Measurements from ENCODE around the gene CTNNA2. TPM values are rescaled to one million over a fixed set of nuclear protein-coding genes. Genes with fewer than 3 reads are reported as not detected.

CTNNA2 gene
- total and polyA plus RNA-seq, 2 of the 8 experiments (the other 6 are each of a cell fraction or from before 2014, with no cell fraction given): 3.9 to 9.0 TPM

- H4K20me1 ChIP-seq (replicated peaks in 1 of 2; ENCODE audit: control insufficient read depth in 1 of 2, insufficient read depth in 2 of 2, low read length in 2 of 2): no peaks in the 10 kb centered on the region
- H3K4me3 ChIP-seq (ENCODE audit: extremely low read depth in 1 of 4, insufficient read depth in 2 of 4, low read depth in 3 of 4, low read length in 4 of 4): no peak overlapping the region
- WGBS, 2 experiments (ENCODE audit: extremely low coverage in 1 of 2, insufficient coverage in 1 of 2, insufficient read length in 1 of 2, insufficient replicate concordance in 2 of 2, low coverage in 1 of 2, low lambda C conversion rate in 2 of 2, missing lambda C conversion rate in 1 of 2): 85% methylated on average over 8 of the region's 8 CpGs; no CpG with 5 or more reads in 1 of the 2 experiments
- H3K4ac ChIP-seq (replicated peaks; ENCODE audit: insufficient read length, low read depth, low read length): no peak overlapping the region
- H2BK5ac ChIP-seq (ENCODE audit: low read depth, low read length): no peak overlapping the region
- no peaks in the 10 kb centered on the region for H3K36me3 ChIP-seq (ENCODE audit: control insufficient read depth in 2 of 4, insufficient read depth in 4 of 4, low read length in 3 of 4)
- H3K56ac ChIP-seq (replicated peaks; ENCODE audit: insufficient read length, low read depth, low read length): no peak overlapping the region
- no peak overlapping the region for H3K18ac ChIP-seq (ENCODE audit: extremely low read depth, low read length)
- no peaks in the 10 kb centered on the region for H3K4me1 ChIP-seq (replicated peaks in 1 of 4; ENCODE audit: control insufficient read depth in 3 of 4, insufficient read depth in 4 of 4, low read length in 3 of 4)
- ChIA-PET POLR2A (ENCODE audit: partially characterized antibody) (no interaction called here), CTCF (ENCODE audit: partially characterized antibody) (interaction anchor here (3.2 kb wide), 1 partner anchor 11 kb away, joined by 17 read pairs; no protein-coding TSS in a partner anchor)
- no peak overlapping the region for H3K14ac ChIP-seq (ENCODE audit: insufficient read length)
- H3K9ac ChIP-seq (replicated peaks in 1 of 4; ENCODE audit: extremely low read depth in 1 of 4, low read depth in 3 of 4, low read length in 3 of 4): no peak overlapping the region
- no peaks in the 10 kb centered on the region for H3K79me1 ChIP-seq (ENCODE audit: low read depth, low read length)
- DNase-seq (ENCODE audit: low read depth in 1 of 2, low spot score in 2 of 2) (no peak), FAIRE-seq (no peak)
- no peak overlapping the region for H2BK12ac ChIP-seq (ENCODE audit: low read depth, low read length)
- no peak overlapping the region for H2BK20ac ChIP-seq (ENCODE audit: low read length)
- no peak overlapping the region for H2BK15ac ChIP-seq (ENCODE audit: low read length)
- no peak overlapping the region for H2BK120ac ChIP-seq (replicated peaks; ENCODE audit: low read depth, low read length)
- H3K9me3 ChIP-seq (ENCODE audit: insufficient read depth in 2 of 2, low read depth in 1 of 2, low read length in 1 of 2): no peaks in the 10 kb centered on the region
- H4K91ac ChIP-seq (replicated peaks; ENCODE audit: insufficient read length, low read length): no peak overlapping the region
- H3K27me3 ChIP-seq (replicated peaks in 1 of 4; ENCODE audit: control insufficient read depth in 3 of 4, extremely low read depth in 1 of 4, insufficient read depth in 3 of 4, low read length in 3 of 4): no peaks in the 10 kb centered on the region
- no peaks in the 10 kb centered on the region for H3K79me2 ChIP-seq (ENCODE audit: control insufficient read depth in 1 of 2, insufficient read depth in 2 of 2, low read length in 2 of 2)
- H4K5ac ChIP-seq (ENCODE audit: insufficient read length, low read depth, low read length): no peak overlapping the region
- H3K4me2 ChIP-seq (ENCODE audit: insufficient read depth in 1 of 2, low read depth in 2 of 2, low read length in 2 of 2): no peak overlapping the region
- H3K23me2 ChIP-seq (ENCODE audit: low read depth, low read length): no peaks in the 10 kb centered on the region
- H2AK5ac ChIP-seq (ENCODE audit: low read depth, low read length): no peak overlapping the region
- H2AFZ ChIP-seq (ENCODE audit: low read length): no peak overlapping the region
- H3K23ac ChIP-seq (ENCODE audit: insufficient read length): no peak overlapping the region
- H4K8ac ChIP-seq (ENCODE audit: extremely low read depth, insufficient read depth, low read length): no peak overlapping the region
- H3K27ac ChIP-seq (ENCODE audit: low read depth, low read length): no peak overlapping the region
- TF ChIP-seq SIN3A (conservative IDR thresholded peaks at IDR 0.05 in 1 of 2, IDR thresholded peaks at IDR 0.05 in 1 of 2; ENCODE audit: low read depth in 1 of 2, low read length in 2 of 2): no peak
- TF ChIP-seq HDAC2 (IDR thresholded peaks at IDR 0.05; ENCODE audit: borderline replicate concordance in 1 of 2, low read depth in 2 of 2, low read length in 2 of 2): no peak
- no peak for TF ChIP-seq RNF2 (IDR thresholded peaks at IDR 0.05; ENCODE audit: borderline replicate concordance, low read depth, low read length, missing control alignments, poor library complexity, severe bottlenecking)
- no peak for TF ChIP-seq CTBP2 (IDR thresholded peaks at IDR 0.05; ENCODE audit: borderline replicate concordance, insufficient read depth, insufficient read length, low read length)
- TF ChIP-seq POLR2AphosphoS5 (IDR thresholded peaks at IDR 0.05; ENCODE audit: low read depth, low read length): no peak
- TF ChIP-seq ASH2L (IDR thresholded peaks at IDR 0.05; ENCODE audit: low read length): no peak
- no peak for TF ChIP-seq SRF (IDR thresholded peaks at IDR 0.05; ENCODE audit: low read depth, low read length)
- TF ChIP-seq, protein P1, sequence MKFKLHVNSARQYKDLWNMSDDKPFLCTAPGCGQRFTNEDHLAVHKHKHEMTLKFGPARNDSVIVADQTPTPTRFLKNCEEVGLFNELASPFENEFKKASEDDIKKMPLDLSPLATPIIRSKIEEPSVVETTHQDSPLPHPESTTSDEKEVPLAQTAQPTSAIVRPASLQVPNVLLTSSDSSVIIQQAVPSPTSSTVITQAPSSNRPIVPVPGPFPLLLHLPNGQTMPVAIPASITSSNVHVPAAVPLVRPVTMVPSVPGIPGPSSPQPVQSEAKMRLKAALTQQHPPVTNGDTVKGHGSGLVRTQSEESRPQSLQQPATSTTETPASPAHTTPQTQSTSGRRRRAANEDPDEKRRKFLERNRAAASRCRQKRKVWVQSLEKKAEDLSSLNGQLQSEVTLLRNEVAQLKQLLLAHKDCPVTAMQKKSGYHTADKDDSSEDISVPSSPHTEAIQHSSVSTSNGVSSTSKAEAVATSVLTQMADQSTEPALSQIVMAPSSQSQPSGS (IDR thresholded peaks at IDR 0.05; ENCODE audit: low read length): no peak
- TF ChIP-seq CBX8 (IDR thresholded peaks at IDR 0.05; ENCODE audit: borderline replicate concordance, low read depth, low read length): no peak
- no peak for TF ChIP-seq RFX5 (IDR thresholded peaks at IDR 0.05; ENCODE audit: borderline replicate concordance, low read depth, low read length)
Observed at GRCh38 chr2:80244905-80245584, 732.2 kb downstream of the CTNNA2 start.

Data from H1 (cell line).